Inferior parietal cortex (tissue), 1 donor: ENCODE results near the gene TRAPPC3.
"Not testable (repeated sequence)": the region's sequence is repeated elsewhere in the genome, so short reads cannot be mapped to it uniquely, and the experiment has no call there.

Experiments
- DNase-seq: peaks from one replicate; pipeline ENCODE4 v3.0.0-alpha.2; 2016; ENCODE audit errors: extremely low spot score

TRAPPC3 gene

GRCh38 chr1:36166938-36167905, 17.9 kb upstream of the TRAPPC3 start:
- no peak for DNase-seq

- DNase-seq: no peak
Observed at GRCh38 chr1:36166136-36166535, 16.9 kb upstream of the TRAPPC3 start.

GRCh38 chr1:36165145-36165544, 15.9 kb upstream of the TRAPPC3 start:
- DNase-seq: no peak

GRCh38 chr1:36164361-36164760, 15.1 kb upstream of the TRAPPC3 start:
- DNase-seq: no peak

- no peak for DNase-seq
Observed at GRCh38 chr1:36163426-36163825, 14.1 kb upstream of the TRAPPC3 start.

- no peak for DNase-seq
Observed at GRCh38 chr1:36162680-36163239, 13.5 kb upstream of the TRAPPC3 start.

GRCh38 chr1:36161641-36162531, 12.6 kb upstream of the TRAPPC3 start:
- DNase-seq: no peak

GRCh38 chr1:36160949-36161485, 11.7 kb upstream of the TRAPPC3 start:
- no peak for DNase-seq

GRCh38 chr1:36160388-36160948, 11.2 kb upstream of the TRAPPC3 start:
- DNase-seq: no peak

- DNase-seq: peak; percentile 63
Observed at GRCh38 chr1:36159614-36160387, 10.5 kb upstream of the TRAPPC3 start.

GRCh38 chr1:36158827-36159252, 9.6 kb upstream of the TRAPPC3 start:
- DNase-seq: not testable (repeated sequence)

- DNase-seq: no peak
Observed at GRCh38 chr1:36157973-36158826, 8.9 kb upstream of the TRAPPC3 start.

GRCh38 chr1:36157115-36157903, 8.0 kb upstream of the TRAPPC3 start:
- DNase-seq: no peak

- no peak for DNase-seq
Observed at GRCh38 chr1:36156329-36157114, 7.2 kb upstream of the TRAPPC3 start.

GRCh38 chr1:36155408-36156328, 6.4 kb upstream of the TRAPPC3 start, which contains the start of gene MAP7D1:
Gene MAP7D1 (plus strand): TSS chr1:36156160. CDS start chr1:36156418, 258 bp downstream.
- peak; percentile 82 for DNase-seq

- no peak for DNase-seq
Observed at GRCh38 chr1:36154765-36155407, 5.6 kb upstream of the TRAPPC3 start.
